AG04450 (cell line): Measurements from ENCODE around the gene ANKRD39. TPM values are rescaled to one million over a fixed set of nuclear protein-coding genes. Genes with fewer than 3 reads are reported as not detected.
A peak's percentile ranks its signal among the peaks of the same experiment; 100 is the strongest.

Experiments used
- CTCF ChIA-PET: fragments of 300-600, 350-600 bp; formaldehyde crosslinking; extraction: SDS; loops from one replicate; lab custom pipeline; 2022; ENCODE audit warnings: antibody characterized with exemption, inconsistent platforms; lab: Charles Lee
- POLR2A ChIA-PET: fragments of 350-600 bp; formaldehyde crosslinking; extraction: SDS; loops from one replicate; lab custom pipeline; 2021; ENCODE audit warnings: antibody characterized with exemption, inconsistent platforms; lab: Yijun Ruan, JAX
- DNase-seq: peaks from one replicate; pipeline ENCODE4 v3.0.0-alpha.2; 2011; ENCODE audit warnings: low read depth, low spot score
- H3K27ac ChIP-seq: one replicate; pipeline ENCODE4 v1.5.1; 2012; ENCODE audit warnings: low read depth, low read length, control low read depth
- H3K27me3 ChIP-seq: one replicate; pipeline ENCODE4 v1.6.0; 2012; ENCODE audit warnings: low read length; ENCODE audit not compliant: control insufficient read depth, insufficient read depth
- H3K4me3 ChIP-seq: 2 replicates; pipeline ENCODE4 v1.5.1; 2011; ENCODE audit warnings: mild to moderate bottlenecking, low read depth, low read length, control low read depth
- H3K9me3 ChIP-seq: 2 replicates; pipeline ENCODE4 v1.5.1; 2012; ENCODE audit warnings: low read length; ENCODE audit not compliant: control insufficient read depth, insufficient read depth
- CTCF ChIP-seq: IDR thresholded peaks from 2 replicates; pipeline ENCODE4 v1.5.1; 2011; ENCODE audit warnings: low read depth, low read length, control low read depth, inconsistent platforms
- polyA plus RNA-seq: library from polyadenylated mRNA; depleted of rRNA; stranded (reverse); fragments of >200 nt; gene quantifications from 2 replicates; pipeline ENCODE4 v1.2.3, GENCODE V29; 2011

ANKRD39 gene
- polyA plus RNA-seq, 1 experiment: 3.8 TPM

DNA sequence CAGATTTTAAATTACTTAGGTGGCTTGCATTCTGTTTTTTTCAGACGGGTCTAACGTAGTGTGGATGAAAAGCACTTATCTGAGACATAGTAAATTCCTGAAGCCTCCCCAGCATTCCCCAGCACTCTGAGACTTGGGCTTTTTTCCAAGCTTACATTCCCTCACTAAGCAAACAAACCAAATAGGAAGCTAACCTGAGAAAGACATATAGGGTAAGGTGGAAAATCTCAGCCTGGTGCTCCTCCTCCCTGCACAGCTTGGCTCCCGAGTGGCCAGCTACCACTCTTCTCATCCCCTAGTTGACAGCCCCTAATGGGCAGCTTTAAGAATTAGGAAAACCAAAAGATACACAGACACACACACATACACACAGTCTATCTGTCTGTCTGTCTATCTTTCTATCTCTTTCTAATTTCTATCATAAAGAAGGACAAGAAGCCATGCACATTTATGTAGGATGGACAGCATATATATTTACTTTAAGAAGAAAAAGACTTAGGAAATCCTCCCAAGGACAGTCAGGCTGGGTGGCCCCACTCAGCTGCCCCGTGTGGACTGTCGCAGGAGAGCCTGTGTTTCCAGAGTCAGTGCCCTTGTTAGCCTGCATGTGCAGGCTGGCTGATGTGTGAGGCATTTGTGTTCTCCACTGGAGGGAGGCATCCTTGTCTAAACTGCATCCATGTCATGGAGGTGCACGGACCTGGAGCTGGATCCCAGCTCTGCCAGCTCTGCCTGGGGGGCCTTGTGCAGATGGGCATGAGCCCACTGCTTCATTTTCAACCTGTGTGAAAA, 33.5 kb downstream of the ANKRD39 start:
- peak; percentile 41 for DNase-seq
- H3K4me3 ChIP-seq: no peak overlapping the region
- ChIA-PET CTCF (interaction anchor here (0.5 to 1.6 kb wide), 5 partner anchors 10 to 288 kb away, joined by 3 read pairs; partner anchors contain the start of gene ANKRD36), POLR2A (interaction anchor here (0.6 to 1.1 kb wide), 3 partner anchors 12 to 64 kb away, joined by 3 to 4 read pairs (median 3); no protein-coding TSS in a partner anchor)
- H3K9me3 ChIP-seq: no peaks in the 10 kb centered on the region
- no peak for TF ChIP-seq CTCF
- H3K27ac ChIP-seq: no peak overlapping the region
- no peaks in the 10 kb centered on the region for H3K27me3 ChIP-seq

DNA sequence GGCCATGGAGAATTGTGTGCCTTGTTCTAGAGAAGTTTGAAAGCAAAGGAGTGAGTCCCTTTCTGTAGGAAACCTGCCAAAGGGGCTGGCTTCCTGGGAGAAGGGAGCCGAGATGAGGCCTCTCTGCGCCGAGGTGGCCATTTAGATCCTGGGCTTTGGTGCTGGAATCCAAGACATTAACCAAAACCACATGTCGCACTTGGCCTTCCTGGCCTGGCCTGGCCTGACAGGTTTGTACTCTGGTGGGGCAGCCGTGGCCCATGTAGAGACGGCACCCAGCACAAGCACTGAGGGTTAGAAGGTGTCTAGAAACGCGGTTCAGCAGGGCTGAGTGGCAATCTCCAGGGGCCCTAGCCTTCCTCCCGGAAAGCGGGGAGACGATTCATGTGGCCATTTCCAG, 34.6 kb downstream of the ANKRD39 start:
- no peak overlapping the region for H3K4me3 ChIP-seq

GRCh38 chr2:96822786-96823185, 35.0 kb downstream of the ANKRD39 start:
- POLR2A ChIA-PET: no interaction called here
- no peaks in the 10 kb centered on the region for H3K27me3 ChIP-seq
- CTCF ChIA-PET: interaction anchor here (0.6 to 1.1 kb wide), 2 partner anchors 35 to 278 kb away, joined by 3 read pairs; partner anchors contain the start of gene ANKRD39
- no peak for DNase-seq
- H3K9me3 ChIP-seq: no peaks in the 10 kb centered on the region
- no peak overlapping the region for H3K4me3 ChIP-seq
- TF ChIP-seq CTCF: no peak
- H3K27ac ChIP-seq: no peak overlapping the region

More for the DNA sequence above, 34.6 kb downstream of the ANKRD39 start:
- POLR2A ChIA-PET: no interaction called here
- Histone ChIP-seq H3K9me3 (no peaks in the 10 kb centered on the region), H3K27ac (no peak overlapping the region), H3K27me3 (no peaks in the 10 kb centered on the region)
- CTCF ChIA-PET: interaction anchor here (1.2 kb wide), 1 partner anchor 11 kb away, joined by 3 read pairs; no protein-coding TSS in a partner anchor
- no peak for TF ChIP-seq CTCF
- no peak for DNase-seq

- ChIA-PET CTCF (interaction anchor here (0.6 to 1.2 kb wide), 3 partner anchors 37 to 129 kb away, joined by 3 read pairs; no protein-coding TSS in a partner anchor), POLR2A (no interaction called here)
- Histone ChIP-seq H3K4me3 (no peak overlapping the region), H3K9me3 (no peaks in the 10 kb centered on the region), H3K27ac (no peak overlapping the region), H3K27me3 (no peaks in the 10 kb centered on the region)
- no peak for DNase-seq
- no peak for TF ChIP-seq CTCF
These were observed 36.6 kb downstream of the ANKRD39 start for GRCh38 chr2:96821113-96821675.
